ENCODE measurements around the gene DENND1B. TPM values are rescaled to one million over a fixed set of nuclear protein-coding genes. Genes with fewer than 3 reads are reported as not detected.

DENND1B gene
- total and polyA plus RNA-seq, 9 of the 15 experiments (the other 6 are each of a cell fraction or from before 2014, with no cell fraction given), result 2.1 to 12.1 (median 7.5) TPM

DNA sequence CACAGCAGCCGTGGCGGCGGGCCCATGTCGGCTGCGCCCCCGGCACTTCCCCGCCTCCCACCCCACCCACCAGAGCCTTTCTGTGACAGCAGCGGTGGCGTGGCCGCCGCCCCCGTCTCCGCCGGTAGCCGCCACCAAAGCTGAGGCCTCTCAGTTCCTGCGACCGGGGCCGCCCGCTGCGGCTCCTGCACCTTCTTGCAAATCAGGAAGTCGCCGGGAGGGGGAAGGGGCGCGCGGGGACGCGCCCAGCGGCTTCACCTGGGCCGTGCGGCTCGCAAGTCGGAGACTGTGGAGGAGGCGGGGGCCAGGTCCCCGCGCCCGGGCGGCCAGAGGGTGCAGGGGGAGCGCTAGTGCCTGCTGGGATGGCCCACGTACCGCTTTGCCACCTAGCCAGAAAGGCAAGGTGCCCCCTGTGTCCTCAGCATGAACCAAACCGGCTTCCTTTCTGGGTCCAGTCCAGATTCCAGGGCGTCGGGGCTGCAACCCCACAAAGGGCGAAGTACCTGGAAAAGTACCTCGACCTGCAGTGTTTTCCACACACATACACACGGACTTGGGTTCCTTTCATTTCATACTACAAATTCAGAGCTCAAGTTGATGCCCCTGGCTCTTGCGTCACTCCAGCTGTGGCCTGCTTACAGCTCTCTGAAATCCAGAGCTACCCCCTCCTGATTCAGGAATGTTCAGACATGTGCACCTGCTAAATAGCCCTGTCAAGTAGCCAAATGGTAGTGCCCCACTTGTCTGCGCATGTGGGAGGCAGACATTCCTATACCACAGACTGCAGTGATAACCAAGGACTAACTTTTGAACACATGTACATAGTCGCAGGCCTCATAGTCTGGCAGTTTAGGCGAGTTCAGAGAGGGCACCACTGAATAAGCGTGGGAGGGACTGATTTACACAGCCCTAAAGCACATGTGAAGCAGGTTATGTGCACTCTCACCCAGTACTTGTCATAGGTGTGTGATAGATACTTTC is at the start of gene DENND1B (continued):
- no peak; a peak in 1 of 4 replicates for TF ChIP-seq SIN3A (IDR thresholded peaks at IDR 0.05; ENCODE audit: borderline replicate concordance in 2 of 2, control insufficient read depth in 1 of 2, low read depth in 2 of 2, low read length in 2 of 2)
- no peak for TF ChIP-seq BCLAF1 (IDR thresholded peaks at IDR 0.05; ENCODE audit: borderline replicate concordance in 1 of 2, control insufficient read depth in 1 of 2, low read depth in 2 of 2, low read length in 1 of 2)
- peak; percentile 9 for TF ChIP-seq DACH1 (IDR thresholded peaks at IDR 0.05; ENCODE audit: partially characterized antibody)
- TF ChIP-seq BACH1 (tag; IDR thresholded peaks at IDR 0.05), result no peak
- no peak for TF ChIP-seq ZFPM2 (CRISPR knock-in tag; IDR thresholded peaks at IDR 0.05)
- no peak for TF ChIP-seq ZBTB2 (IDR thresholded peaks at IDR 0.05)
- no peak for TF ChIP-seq HSF4 (CRISPR knock-in tag; IDR thresholded peaks at IDR 0.05; ENCODE audit: borderline replicate concordance)
- no peak for TF ChIP-seq CBX8 (IDR thresholded peaks at IDR 0.05; ENCODE audit: borderline replicate concordance, extremely low read depth, low read depth, low read length, poor library complexity, severe bottlenecking)
- no peak for TF ChIP-seq FUS (optimal IDR thresholded peaks at IDR 0.05; ENCODE audit: low read depth, low read length)
- 0 out of 2 replicates have a peak, but pooled peaks have one; percentile 10 for TF ChIP-seq TCF7 (IDR thresholded peaks at IDR 0.05; ENCODE audit: borderline replicate concordance)
- TF ChIP-seq PKNOX1 (IDR thresholded peaks at IDR 0.05), result peak; percentile 21; the same call in 1 of the 2 replicates
- TF ChIP-seq HNRNPK (IDR thresholded peaks at IDR 0.05; ENCODE audit: low read depth, low read length, poor library complexity, severe bottlenecking), result peak; percentile 44
- TF ChIP-seq HNRNPLL (IDR thresholded peaks at IDR 0.05; ENCODE audit: low read depth, low read length, poor library complexity, severe bottlenecking), result no peak
- TF ChIP-seq ARID4B (CRISPR knock-in tag; IDR thresholded peaks at IDR 0.05), result 0 out of 2 replicates have a peak, but pooled peaks have one; percentile 81
